Measurements from ENCODE around the gene TCF4. TPM values are rescaled to one million over a fixed set of nuclear protein-coding genes. Genes with fewer than 3 reads are reported as not detected.

Gene TCF4
- total RNA-seq, 1 donor from 2014 or later: 7.2 TPM

DNA sequence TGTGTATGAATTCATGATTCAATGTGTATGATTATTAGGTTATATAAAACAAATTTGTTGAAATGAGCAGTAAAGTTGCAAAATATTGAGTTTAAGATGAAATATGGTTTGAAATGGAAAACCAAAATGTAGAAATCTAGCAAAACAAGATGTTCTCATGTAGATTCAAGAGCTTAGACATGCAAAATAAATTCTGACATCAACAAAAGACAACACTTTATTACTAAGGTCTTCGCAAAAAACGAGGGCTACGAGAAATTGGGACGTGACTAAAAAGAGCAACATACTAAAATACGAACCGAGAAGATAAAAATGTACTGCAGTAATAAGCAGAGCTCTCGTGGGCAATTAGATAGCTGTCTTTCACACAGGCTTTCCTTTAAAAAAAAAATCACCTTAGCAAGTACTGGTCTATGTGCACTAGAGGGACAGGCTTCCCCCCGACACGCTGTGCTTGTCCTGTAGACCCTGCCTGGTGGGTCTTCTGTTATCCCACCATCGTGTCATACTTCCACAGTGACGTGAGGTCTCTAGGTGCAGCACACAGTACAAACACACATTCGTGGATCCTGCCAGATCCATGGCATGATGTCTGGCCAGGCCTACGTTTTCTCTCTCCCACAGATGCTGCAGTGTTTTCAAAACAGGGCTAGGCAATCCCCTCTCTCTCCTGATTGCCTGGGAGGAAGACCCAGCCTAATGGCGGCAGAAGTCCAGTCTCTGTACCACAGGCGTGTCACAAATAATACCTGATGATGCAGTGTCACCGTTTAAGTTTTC is 240.8 kb downstream of the TCF4 start:
- no peak for TF ChIP-seq CTCF (conservative IDR thresholded peaks at IDR 0.05; ENCODE audit: low read depth, low read length)
- no peak for DNase-seq (ENCODE audit: low read depth)
- no peak overlapping the region for H3K4me3 ChIP-seq (ENCODE audit: low read depth, low read length)

DNA sequence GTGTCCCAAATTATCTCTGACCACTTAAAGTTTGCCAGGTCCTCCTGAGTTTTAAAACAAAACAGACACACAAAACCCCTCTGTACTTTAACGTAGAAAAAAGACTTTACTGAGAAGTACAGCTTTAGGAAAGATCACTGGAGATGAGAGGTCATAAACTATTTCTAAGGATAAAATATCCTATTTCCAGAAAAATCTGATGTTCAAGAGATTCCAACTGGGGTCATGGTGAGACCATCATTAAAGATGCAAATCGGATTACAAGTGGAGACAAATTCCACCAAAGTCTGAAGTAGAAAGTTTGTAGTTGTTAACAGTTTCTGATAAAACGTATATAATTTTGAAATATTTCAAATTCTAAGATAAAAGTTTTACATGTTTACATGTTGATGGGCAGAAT is 241.6 kb downstream of the TCF4 start:
- TF ChIP-seq CTCF (conservative IDR thresholded peaks at IDR 0.05; ENCODE audit: low read depth, low read length): no peak
- H3K4me3 ChIP-seq (ENCODE audit: low read depth, low read length): no peak overlapping the region
- no peak for DNase-seq (ENCODE audit: low read depth)

DNA sequence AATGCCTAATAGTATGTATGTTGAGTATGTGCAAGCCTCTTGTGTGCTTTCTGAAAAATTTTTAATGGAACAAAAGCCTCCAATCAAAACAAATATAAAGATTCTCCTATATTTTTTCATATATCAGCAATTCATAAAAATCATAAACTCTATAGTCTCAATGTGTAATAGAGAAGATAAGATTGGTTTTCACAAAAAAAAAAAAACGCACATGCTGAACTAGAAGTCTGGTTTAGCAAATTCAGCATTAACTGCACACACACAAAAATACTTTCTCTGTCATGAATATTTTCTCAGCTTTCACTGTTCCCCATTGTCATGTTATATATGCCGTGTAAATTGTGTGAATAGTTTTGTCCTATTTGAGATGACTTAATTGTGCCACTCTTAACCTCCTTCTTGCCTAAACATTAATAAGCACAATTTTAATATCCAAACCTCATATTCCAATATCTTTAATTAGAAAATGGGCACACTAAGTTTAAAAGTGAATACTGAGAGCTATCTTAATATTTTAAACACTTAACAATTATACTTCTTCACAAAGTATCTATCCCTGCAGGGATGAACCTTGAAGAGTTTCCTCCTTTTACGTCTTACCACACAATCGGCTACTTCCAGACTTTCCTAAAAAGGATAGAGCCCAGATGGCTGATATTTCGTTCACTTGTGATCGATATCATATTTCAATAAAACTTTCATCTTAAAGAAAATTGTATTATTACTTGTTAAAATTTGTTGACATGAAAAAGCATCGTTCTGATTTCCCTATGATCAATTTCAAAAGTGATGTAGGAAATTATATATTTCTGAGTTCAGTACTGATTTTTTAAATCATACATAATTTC is 242.7 kb downstream of the TCF4 start:
- DNase-seq (ENCODE audit: low read depth): no peak
- TF ChIP-seq CTCF (conservative IDR thresholded peaks at IDR 0.05; ENCODE audit: low read depth, low read length): no peak
- no peak overlapping the region for H3K4me3 ChIP-seq (ENCODE audit: low read depth, low read length)

DNA sequence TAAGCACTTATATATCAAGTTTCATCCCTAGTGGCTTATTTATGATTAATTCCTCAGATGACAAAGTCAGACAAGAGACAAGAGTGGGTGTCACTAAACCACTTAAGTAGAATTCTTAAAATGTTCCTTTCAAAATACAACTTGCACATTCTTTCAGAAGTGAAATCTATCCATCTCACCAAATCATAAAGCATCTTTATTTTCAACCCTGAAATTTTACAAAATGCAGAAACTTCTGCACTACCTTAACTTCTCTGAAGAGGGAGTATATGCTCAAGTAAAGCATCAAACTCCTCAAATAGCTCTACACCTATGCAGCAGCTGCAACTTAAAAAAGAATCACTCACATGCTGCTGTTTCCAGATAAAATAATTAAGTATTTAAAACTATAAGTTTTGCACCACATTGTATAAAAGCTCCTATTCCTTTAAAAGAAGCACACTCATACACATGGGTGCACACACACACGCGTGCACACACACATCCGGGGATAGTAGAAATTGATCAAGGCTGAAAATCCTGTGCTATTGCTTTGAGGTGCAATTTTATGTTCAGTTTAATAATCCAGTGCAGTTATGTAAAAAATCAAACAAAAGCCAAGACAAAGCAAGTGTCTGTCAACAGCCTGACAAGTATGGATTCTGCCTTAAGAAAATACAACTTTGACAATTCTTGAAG is 244.5 kb downstream of the TCF4 start:
- no peak for DNase-seq (ENCODE audit: low read depth)
- peak; percentile 60 for TF ChIP-seq CTCF (conservative IDR thresholded peaks at IDR 0.05; ENCODE audit: low read depth, low read length)
- H3K4me3 ChIP-seq (ENCODE audit: low read depth, low read length): no peak overlapping the region

GRCh38 chr18:55340998-55341397 is 247.0 kb downstream of the TCF4 start:
- no peak for TF ChIP-seq CTCF (conservative IDR thresholded peaks at IDR 0.05; ENCODE audit: low read depth, low read length)
- no peak overlapping the region for H3K4me3 ChIP-seq (ENCODE audit: low read depth, low read length)
- DNase-seq (ENCODE audit: low read depth): no peak

DNA sequence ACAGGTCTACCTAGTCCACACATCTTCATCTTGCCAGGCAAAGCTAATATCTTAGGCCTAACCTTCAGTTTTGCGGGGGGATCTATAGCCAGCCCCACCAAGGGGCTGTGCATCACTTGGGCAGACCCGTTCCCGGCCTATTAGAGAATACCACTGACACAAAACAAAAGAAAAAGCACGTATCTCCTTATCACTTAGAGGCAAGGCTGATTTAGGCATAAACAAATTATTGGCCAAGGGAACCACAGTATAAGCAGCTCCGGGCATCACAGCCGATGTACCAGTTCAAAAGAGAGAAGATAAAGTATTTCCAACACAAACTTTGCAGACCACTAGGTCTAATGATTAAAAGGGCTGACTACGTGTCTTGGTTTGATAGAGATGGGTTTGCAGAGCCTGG is 248.0 kb downstream of the TCF4 start:
- no peak for DNase-seq (ENCODE audit: low read depth)
- no peak overlapping the region for H3K4me3 ChIP-seq (ENCODE audit: low read depth, low read length)
- TF ChIP-seq CTCF (conservative IDR thresholded peaks at IDR 0.05; ENCODE audit: low read depth, low read length): no peak

All from epithelial cell of proximal tubule (primary cell).